Adrenal gland (tissue), 12 donors: ENCODE data around the gene SLF2. TPM values are rescaled to one million over a fixed set of nuclear protein-coding genes. Genes with fewer than 3 reads are reported as not detected.

ENCODE experiments used
- DNase-seq, 7 donors: peaks; one replicate each; pipeline ENCODE4 v3.0.0-alpha.2; 2019 to 2020
- H3K27ac ChIP-seq, 5 donors: fragments of 200-600 bp; sonication (generic) in 4 of 5; 1 replicate in 3 of 5; 2 replicates in 2 of 5; pipeline versions ENCODE4 v1.5.1 to v1.8.0; 2016 to 2020; ENCODE audit warnings: mild to moderate bottlenecking in 1 of 5
- H3K27me3 ChIP-seq: fragments of 200-600 bp; 2 replicates; pipeline ENCODE4 v1.8.0; 2021
- H3K36me3 ChIP-seq, 2 donors: fragments of 200-600 bp; replicated peaks in 1 of 2; 1 replicate in 1 of 2; 2 replicates in 1 of 2; pipeline versions ENCODE4 v1.5.1 to v1.8.0; 2018 to 2022
- H3K4me1 ChIP-seq, 2 donors: fragments of 200-600 bp; replicated peaks in 1 of 2; 1 replicate in 1 of 2; 2 replicates in 1 of 2; pipeline versions ENCODE4 v1.5.1 to v1.8.0; 2018 to 2021
- H3K4me3 ChIP-seq, 4 donors: fragments of 200-600 bp; sonication (generic) in 3 of 4; one replicate each; pipeline ENCODE4 v1.5.1; 2016 to 2018
- H3K9me3 ChIP-seq, 3 donors: fragments of 200-600 bp; sonication (generic) in 1 of 3; replicated peaks in 1 of 3; 1 replicate in 2 of 3; 2 replicates in 1 of 3; pipeline versions ENCODE4 v1.5.1 to v1.8.0; 2016 to 2021
- CTCF ChIP-seq, 6 experiments: fragments of 450-650 bp in 4 of 6; fragments of 200-600 bp in 2 of 6; sonication (generic) in 1 of 6; IDR thresholded peaks; 1 replicate in 5 of 6; 2 replicates in 1 of 6; pipeline versions ENCODE4 v1.5.1 to v1.8.0; 2016 to 2021; ENCODE audit warnings: antibody characterized with exemption in 6 of 6, mild to moderate bottlenecking in 2 of 6, moderate library complexity in 1 of 6
- POLR2A ChIP-seq, 2 donors: fragments of 450-650 bp; IDR thresholded peaks; one replicate each; pipeline ENCODE4 v1.6.1; 2017; ENCODE audit warnings: antibody characterized with exemption in 2 of 2, mild to moderate bottlenecking in 2 of 2, moderate library complexity in 1 of 2
- WGBS, 4 donors: extraction: QIAGEN DNeasy Blood & Tissue Kit in 2 of 4; methylation state at CpG; one replicate each; pipeline versions ENCODE4 v1.1.5 to v1.1.7; 2013 to 2017; 5-methylcytosine and 5-hydroxymethylcytosine counted together
- intact Hi-C, 2 donors: fragments of 100-400 bp; cut with DNase I; formaldehyde crosslinking; loops; one replicate each; pipeline versions ENCODE4 v1.14.1 to v1.15.0; 2022 to 2023
- polyA plus RNA-seq, 3 donors: library from polyadenylated mRNA; stranded (reverse); fragments of 200-250 nt in 2 of 3; fragments of 350-450 nt in 1 of 3; fragmentation: Illumina TruSeq in 1 of 3; extraction: RNeasy Lipid Tissue Mini Kit (QIAGEN cat#74804) in 1 of 3; gene quantifications; one replicate each; pipeline ENCODE4 v1.2.3, GENCODE V29; 2013 to 2014
- total RNA-seq, 9 donors: library from RNA; depleted of rRNA in 4 of 9; stranded (reverse); fragments of >200 nt in 4 of 9; fragments of 120-200 nt in 1 of 9; fragmentation: NEBNext Ultra II Directional in 1 of 9; extraction: Animal tissue kit (Norgen Biotek cat#: 25700) in 1 of 9; gene quantifications; one replicate each; pipeline versions ENCODE4 v1.1.0 to v1.2.4, GENCODE V29; 2013 to 2023
- donor health status: healthy with polysubstance abuse.
- donor health status: Bipolar disorder and iron deficiency.
- donor health status: DM: yes; HTN: yes; CAD: no.
- donor health status: DM: no; HTN: no; CAD: no.
- donor health status: DM: no; HTN: no; CAD: no.
- donor health status: DM: yes; HTN: yes; CAD: no.

Gene SLF2
- total and polyA plus RNA-seq, 12 donors = 19.8 to 88.7 (median 35.8) TPM

- WGBS, 4 donors = 86 to 91% (median 86%) methylated on average over 8 of the region's 8 CpGs
- no peak for DNase-seq
- Histone ChIP-seq H3K4me1 (no peaks in the 10 kb centered on the region), H3K9me3 (no peaks in the 10 kb centered on the region), H3K27ac (no peak overlapping the region), H3K36me3 (no peaks in the 10 kb centered on the region), H3K27me3 (no peaks in the 10 kb centered on the region), H3K4me3 (no peak overlapping the region)
- TF ChIP-seq POLR2A (IDR thresholded peaks at IDR 0.05) (no peak), CTCF (IDR thresholded peaks at IDR 0.05) (no peak)
- intact Hi-C loops = no loop called here
Measured at GRCh38 chr10:100867261-100867963, 45.4 kb upstream of the SLF2 start.

GRCh38 chr10:100868382-100868781 is 44.4 kb upstream of the SLF2 start:
- Histone ChIP-seq H3K9me3 (no peaks in the 10 kb centered on the region), H3K4me3 (no peak overlapping the region), H3K36me3 (no peaks in the 10 kb centered on the region), H3K27ac (no peak overlapping the region), H3K27me3 (no peaks in the 10 kb centered on the region), H3K4me1 (no peaks in the 10 kb centered on the region)
- WGBS, 4 donors = 73 to 92% (median 81%) methylated on average over 2 to 3 of the region's 3 CpGs
- intact Hi-C loops = no loop called here
- TF ChIP-seq POLR2A (IDR thresholded peaks at IDR 0.05) (no peak), CTCF (IDR thresholded peaks at IDR 0.05) (no peak)
- no peak for DNase-seq

GRCh38 chr10:100869399-100869798 is 43.4 kb upstream of the SLF2 start:
- H3K4me1 ChIP-seq = no peaks in the 10 kb centered on the region
- TF ChIP-seq POLR2A (IDR thresholded peaks at IDR 0.05) = no peak
- no peak for TF ChIP-seq CTCF (IDR thresholded peaks at IDR 0.05)
- no peaks in the 10 kb centered on the region for H3K27me3 ChIP-seq
- intact Hi-C loops = no loop called here
- H3K27ac ChIP-seq = no peak overlapping the region
- DNase-seq = no peak
- no peak overlapping the region for H3K4me3 ChIP-seq
- 82 to 93% (median 84%) methylated on average over 3 to 4 of the region's 4 CpGs for WGBS, 4 donors
- H3K9me3 ChIP-seq = no peaks in the 10 kb centered on the region
- H3K36me3 ChIP-seq = no peaks in the 10 kb centered on the region

GRCh38 chr10:100872034-100872791 is 40.5 kb upstream of the SLF2 start:
- intact Hi-C loops = loop anchor here in 1 of 2 donors (10.0 kb wide), 3 partner anchors 127 to 307 kb away; partner anchors contain the start of gene PAX2
- H3K36me3 ChIP-seq = no peaks in the 10 kb centered on the region
- H3K27me3 ChIP-seq = no peaks in the 10 kb centered on the region
- no peak overlapping the region for H3K4me3 ChIP-seq
- peak in 3 of 7 donors; percentile 40 to 46 (median 44) for DNase-seq
- no peaks in the 10 kb centered on the region for H3K9me3 ChIP-seq
- peak in 5 of 6 experiments; percentile 26 to 45 (median 42) for TF ChIP-seq CTCF (IDR thresholded peaks at IDR 0.05)
- TF ChIP-seq POLR2A (IDR thresholded peaks at IDR 0.05) = no peak
- 55 to 59% (median 58%) methylated on average over 11 of the region's 11 CpGs for WGBS, 4 donors
- no peak overlapping the region for H3K27ac ChIP-seq
- H3K4me1 ChIP-seq = no peaks in the 10 kb centered on the region
